ENCODE results near the gene KRTAP4-5.

DNA sequence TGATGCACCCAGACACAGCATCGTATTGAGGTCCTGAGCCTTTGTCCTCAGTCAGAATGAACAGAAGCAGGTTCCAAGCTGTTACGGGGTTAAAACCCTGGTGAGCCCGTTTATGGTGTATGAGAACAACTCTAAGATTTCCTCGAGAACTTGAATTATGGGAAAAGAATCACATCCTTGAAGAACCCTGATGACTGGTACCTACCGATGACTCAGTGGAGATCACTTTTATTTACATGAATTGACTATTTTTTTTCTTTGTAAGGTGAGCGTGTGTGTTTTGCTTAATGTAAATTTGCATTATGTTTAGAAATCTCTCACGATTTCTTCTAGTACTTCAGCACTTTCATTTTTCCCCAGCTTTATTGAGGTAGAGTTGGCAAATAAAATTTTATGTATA is 14.2 kb upstream of the KRTAP4-5 start:
- TF ChIP-seq TAF1 (IDR thresholded peaks at IDR 0.05; ENCODE audit: borderline replicate concordance, low read depth, low read length) (no peak), POLR2AphosphoS5 (IDR thresholded peaks at IDR 0.05; ENCODE audit: low read depth, low read length) (no peak), POLR2A (IDR thresholded peaks at IDR 0.05; ENCODE audit: low read depth, low read length) (no peak)
